DOHH2 (cell line): Measurements from ENCODE around the gene PPP1R15B.

Experiments
- H3F3A ChIP-seq: fragments of 200-600 bp; sonication (generic), shearing (Covaris generic); 2 replicates; pipeline ENCODE4 v1.6.0; 2016; ENCODE audit warnings: antibody characterized with exemption, mild to moderate bottlenecking; ENCODE audit not compliant: control insufficient read depth, insufficient read depth
- H3K27ac ChIP-seq: fragments of 200-600 bp; sonication (generic); 2 replicates; pipeline ENCODE4 v1.5.1; 2014; ENCODE audit warnings: low read depth, mild to moderate bottlenecking, low read length, moderate library complexity
- H3K27me3 ChIP-seq: fragments of 200-600 bp; sonication (generic); 2 replicates; pipeline ENCODE4 v1.6.1; 2014; ENCODE audit warnings: mild to moderate bottlenecking, low read length, mixed read lengths; ENCODE audit not compliant: control insufficient read depth
- H3K36me3 ChIP-seq: fragments of 200-600 bp; sonication (generic); 2 replicates; pipeline ENCODE4 v1.6.1; 2014; ENCODE audit warnings: mild to moderate bottlenecking, low read length, moderate library complexity, mixed read lengths; ENCODE audit not compliant: control insufficient read depth
- H3K4me1 ChIP-seq: fragments of 200-600 bp; sonication (generic); 2 replicates; pipeline ENCODE4 v1.6.1; 2014; ENCODE audit warnings: mild to moderate bottlenecking, low read length, mixed read lengths; ENCODE audit not compliant: control insufficient read depth
- H3K4me2 ChIP-seq: fragments of 200-600 bp; sonication (generic); 2 replicates; pipeline ENCODE4 v1.6.0; 2014; ENCODE audit warnings: mild to moderate bottlenecking, low read length, moderate library complexity
- H3K4me3 ChIP-seq: fragments of 200-600 bp; sonication (generic); 2 replicates; pipeline ENCODE4 v1.5.1; 2014; ENCODE audit warnings: mild to moderate bottlenecking, low read length, mixed read lengths
- H3K79me2 ChIP-seq: fragments of 200-600 bp; sonication (generic); 2 replicates; pipeline ENCODE4 v1.6.1; 2014; ENCODE audit warnings: mild to moderate bottlenecking, low read length, mixed read lengths; ENCODE audit not compliant: control insufficient read depth
- H3K9me2 ChIP-seq: fragments of 200-600 bp; sonication (generic); replicated peaks from 2 replicates; pipeline ENCODE4 v1.6.1; 2014; ENCODE audit warnings: mild to moderate bottlenecking, low read length, mixed read lengths; ENCODE audit not compliant: control insufficient read depth
- H3K9me3 ChIP-seq: fragments of 200-600 bp; sonication (generic); 2 replicates; pipeline ENCODE4 v1.6.1; 2014; ENCODE audit warnings: antibody characterized with exemption, low read length, mixed read lengths; ENCODE audit not compliant: control insufficient read depth, insufficient read depth
- H4K20me1 ChIP-seq: fragments of 200-600 bp; sonication (generic); 2 replicates; pipeline ENCODE4 v1.6.0; 2014; ENCODE audit warnings: low read depth, mild to moderate bottlenecking, antibody characterized with exemption, low read length, moderate library complexity; ENCODE audit not compliant: control insufficient read depth, insufficient read depth
- CTCF ChIP-seq: fragments of 200-600 bp; sonication (generic); IDR thresholded peaks from one replicate; pipeline ENCODE4 v1.5.1; 2014; ENCODE audit warnings: antibody characterized with exemption, mild to moderate bottlenecking, low read depth, low read length; ENCODE audit not compliant: poor library complexity, severe bottlenecking
- EZH2phosphoT487 ChIP-seq: fragments of 200-600 bp; sonication (generic); IDR thresholded peaks from 2 replicates; pipeline ENCODE4 v1.6.1; 2017; ENCODE audit warnings: borderline replicate concordance, mild to moderate bottlenecking, antibody characterized with exemption, low read length, moderate library complexity, mixed read lengths

Gene PPP1R15B

GRCh38 chr1:204414016-204414415 is 2.4 kb upstream of the PPP1R15B start:
- Histone ChIP-seq H3K79me2 (peaks cover 42% of the 10 kb centered on the region), H3F3A (peaks cover 4% of the 10 kb centered on the region; the same call in 1 of the 2 replicates), H3K27ac (no peak overlapping the region), H3K4me1 (peaks cover 36% of the 10 kb centered on the region), H3K9me2 (no peaks in the 10 kb centered on the region), H3K9me3 (no peaks in the 10 kb centered on the region), H3K4me3 (no peak overlapping the region), H3K4me2 (no peak overlapping the region; the same call in 1 of the 2 replicates), H3K27me3 (no peaks in the 10 kb centered on the region), H4K20me1 (peaks cover 21% of the 10 kb centered on the region), H3K36me3 (peaks cover 26% of the 10 kb centered on the region)
- no peak for TF ChIP-seq CTCF
- no peak for TF ChIP-seq EZH2phosphoT487

- TF ChIP-seq CTCF (no peak), EZH2phosphoT487 (no peak)
- H3K4me2 ChIP-seq, result peak overlapping the region; percentile 89
- H4K20me1 ChIP-seq, result peaks cover 29% of the 10 kb centered on the region
- peak overlapping the region; percentile 28; the same call in 1 of the 2 replicates for H3K27ac ChIP-seq
- H3K4me3 ChIP-seq, result no peak overlapping the region
- H3K9me2 ChIP-seq, result no peaks in the 10 kb centered on the region
- no peaks in the 10 kb centered on the region for H3K27me3 ChIP-seq
- H3K36me3 ChIP-seq, result peaks cover 34% of the 10 kb centered on the region
- peaks cover 4% of the 10 kb centered on the region; the same call in 1 of the 2 replicates for H3F3A ChIP-seq
- no peaks in the 10 kb centered on the region for H3K9me3 ChIP-seq
- H3K4me1 ChIP-seq, result peaks cover 28% of the 10 kb centered on the region
- peaks cover 51% of the 10 kb centered on the region for H3K79me2 ChIP-seq
Measured at GRCh38 chr1:204413170-204413535, 1.5 kb upstream of the PPP1R15B start.

- peaks cover 5% of the 10 kb centered on the region for H3F3A ChIP-seq
- peak overlapping the region; percentile 77 for H3K27ac ChIP-seq
- peaks cover 50% of the 10 kb centered on the region for H4K20me1 ChIP-seq
- peaks cover 34% of the 10 kb centered on the region for H3K4me1 ChIP-seq
- H3K9me3 ChIP-seq, result no peaks in the 10 kb centered on the region
- peaks cover 57% of the 10 kb centered on the region for H3K36me3 ChIP-seq
- H3K9me2 ChIP-seq, result no peaks in the 10 kb centered on the region
- H3K4me3 ChIP-seq, result peak overlapping the region; percentile 96
- H3K79me2 ChIP-seq, result peaks cover 73% of the 10 kb centered on the region
- TF ChIP-seq EZH2phosphoT487 (no peak), CTCF (no peak)
- no peaks in the 10 kb centered on the region for H3K27me3 ChIP-seq
- H3K4me2 ChIP-seq, result peak overlapping the region; percentile 89
Measured at GRCh38 chr1:204410688-204411450, 748 bp downstream of the PPP1R15B start.
